NCI-H2171 (cell line): Measurements from ENCODE around the gene AP2B1.
"Not testable (repeated sequence)": the region's sequence is repeated elsewhere in the genome, so short reads cannot be mapped to it uniquely, and the experiment has no call there.

Source experiments
- DNase-seq: peaks from one replicate; lab custom pipeline; 2025; lab: John Stamatoyannopoulos, UW

The AP2B1 gene

DNA sequence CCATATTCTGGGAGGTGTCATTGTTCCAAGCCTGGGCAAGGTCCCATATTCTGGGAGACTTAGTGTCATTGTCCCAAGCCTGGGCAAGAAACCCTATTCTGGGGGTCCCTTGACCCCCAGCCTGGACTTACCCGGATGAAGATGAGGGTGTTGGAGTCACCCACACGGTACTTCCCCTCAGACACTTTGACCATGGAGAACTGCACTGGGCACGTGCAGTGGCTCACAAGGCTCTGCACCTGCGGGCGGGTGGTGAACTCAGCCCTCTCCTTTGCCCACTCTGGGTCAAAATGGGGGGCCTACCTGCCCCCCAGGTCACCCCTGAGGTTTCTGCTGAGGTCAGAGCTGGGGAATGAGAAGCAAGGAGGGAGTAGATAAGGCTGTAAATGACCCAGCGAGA, 161.9 kb downstream of the AP2B1 start:
- DNase-seq, result no peak

DNA sequence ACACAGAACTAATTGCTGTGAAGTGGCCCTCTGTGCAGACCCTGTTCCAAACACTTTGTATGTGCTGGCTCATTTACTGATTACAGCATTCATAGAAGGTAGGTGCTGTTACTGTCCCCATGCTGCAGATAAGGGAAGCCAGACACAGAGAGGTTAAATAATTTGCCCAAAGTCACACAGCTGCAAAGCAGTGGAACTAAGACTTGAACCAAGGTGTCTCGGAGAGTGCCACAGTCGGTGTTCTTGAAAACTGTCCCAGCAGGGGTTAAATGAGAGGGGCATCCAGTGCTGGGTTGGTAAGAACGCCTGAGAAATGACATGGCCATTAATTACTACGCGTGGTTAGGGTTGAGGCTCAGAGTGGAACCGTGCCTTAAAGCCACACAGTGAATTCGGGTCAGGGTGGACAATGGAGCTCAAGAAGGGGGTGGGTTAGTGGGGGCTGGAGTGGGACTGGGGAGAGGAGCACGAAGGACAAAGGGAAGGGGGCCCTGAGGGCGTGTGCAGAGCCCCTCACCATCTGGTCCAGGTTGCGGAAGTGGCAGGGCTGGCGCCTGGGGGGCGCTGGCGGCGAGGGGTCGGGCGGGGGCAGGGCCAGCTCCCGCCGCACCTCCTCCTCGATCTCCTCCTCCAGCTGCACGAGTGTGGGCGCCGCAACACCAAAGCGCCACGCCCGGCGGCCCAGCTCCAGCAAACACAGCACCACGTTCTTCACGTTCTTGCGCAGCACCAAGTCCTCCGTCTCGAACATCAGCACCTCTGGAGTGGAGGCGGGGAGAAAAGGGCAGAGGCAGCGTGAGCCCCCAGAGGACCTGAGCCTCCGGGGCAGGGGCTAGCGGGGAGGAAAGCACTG, 162.7 kb downstream of the AP2B1 start:
- no peak for DNase-seq

DNA sequence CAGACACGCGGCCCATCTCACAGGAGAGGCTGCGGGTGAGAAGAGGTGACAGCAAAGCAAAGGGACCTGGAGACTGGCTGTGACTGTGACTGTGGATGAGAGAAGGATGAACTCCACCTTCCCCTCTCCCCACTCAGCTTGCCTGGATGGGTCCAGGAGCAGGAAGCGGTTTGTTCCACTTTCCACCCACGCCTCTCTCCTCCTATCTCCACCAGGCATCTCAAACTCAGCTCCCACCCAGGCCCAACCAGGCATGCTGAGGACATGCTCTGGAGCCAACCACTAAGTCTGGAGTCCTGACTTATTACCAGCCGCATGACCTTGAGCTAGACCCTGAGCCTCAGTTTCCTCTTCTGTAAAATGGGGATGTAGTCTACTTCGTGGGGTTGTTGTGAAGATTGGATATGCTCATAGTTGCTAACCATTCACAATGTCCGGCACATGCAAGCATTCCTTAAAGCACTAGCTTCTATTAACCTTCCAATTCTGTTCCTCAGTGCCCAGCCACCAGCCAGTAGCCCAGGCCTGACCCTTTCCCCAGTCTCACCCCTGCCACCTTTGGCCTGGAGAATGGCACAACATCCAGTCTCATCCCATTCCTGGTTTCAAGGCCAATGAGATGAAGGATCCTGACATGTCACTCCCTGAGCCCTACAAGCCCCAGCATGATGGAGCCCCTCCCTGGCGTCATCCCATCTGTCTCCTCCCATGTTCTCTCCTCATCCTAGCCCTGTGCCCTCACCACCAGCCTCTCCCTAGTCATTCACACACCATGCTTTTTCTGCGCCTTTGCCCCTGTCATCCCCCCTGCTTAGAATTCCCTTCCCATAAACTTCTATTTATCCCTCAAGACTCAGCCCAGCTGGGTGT, 163.6 kb downstream of the AP2B1 start:
- DNase-seq, result peak; percentile 27

DNA sequence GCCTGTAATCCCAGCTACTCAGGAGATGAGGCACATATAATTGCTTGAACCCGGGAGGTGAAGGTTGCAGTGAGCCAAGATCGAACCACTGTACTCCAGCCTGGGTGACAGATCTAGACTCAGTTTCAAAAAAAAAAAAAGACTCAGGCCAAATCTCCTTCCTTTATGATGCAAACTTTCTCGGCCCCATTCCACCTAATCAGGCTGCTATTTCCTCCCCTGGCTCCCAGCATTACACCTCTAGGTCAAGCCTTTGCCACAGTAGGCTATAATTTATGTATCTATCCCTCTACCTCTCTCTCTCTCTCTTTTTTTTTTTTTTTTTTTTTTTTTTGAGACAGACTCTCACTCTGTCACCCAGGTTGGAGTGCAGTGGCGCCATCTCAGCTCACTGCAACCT, 164.4 kb downstream of the AP2B1 start:
- DNase-seq, result not testable (repeated sequence)

DNA sequence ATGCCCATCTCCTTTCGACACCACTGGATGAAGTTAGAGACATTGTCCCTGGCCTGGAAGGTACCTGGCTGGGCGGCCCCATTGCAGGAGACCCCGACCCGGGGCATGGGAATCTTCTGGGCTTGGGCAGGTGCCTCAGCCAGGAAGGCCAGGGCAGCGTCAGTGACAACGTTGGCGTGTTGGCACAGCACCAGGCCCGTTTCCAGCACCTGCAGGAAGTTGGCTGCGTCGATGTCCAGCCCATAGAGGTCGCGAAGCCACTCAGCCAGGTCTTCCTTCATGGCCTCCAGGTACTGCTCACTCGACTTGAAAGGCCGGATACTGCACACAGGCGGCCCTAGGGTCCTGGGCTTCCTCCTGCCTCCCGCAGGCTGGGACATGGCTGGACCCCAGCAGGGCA, 165.3 kb downstream of the AP2B1 start:
- no peak for DNase-seq

DNA sequence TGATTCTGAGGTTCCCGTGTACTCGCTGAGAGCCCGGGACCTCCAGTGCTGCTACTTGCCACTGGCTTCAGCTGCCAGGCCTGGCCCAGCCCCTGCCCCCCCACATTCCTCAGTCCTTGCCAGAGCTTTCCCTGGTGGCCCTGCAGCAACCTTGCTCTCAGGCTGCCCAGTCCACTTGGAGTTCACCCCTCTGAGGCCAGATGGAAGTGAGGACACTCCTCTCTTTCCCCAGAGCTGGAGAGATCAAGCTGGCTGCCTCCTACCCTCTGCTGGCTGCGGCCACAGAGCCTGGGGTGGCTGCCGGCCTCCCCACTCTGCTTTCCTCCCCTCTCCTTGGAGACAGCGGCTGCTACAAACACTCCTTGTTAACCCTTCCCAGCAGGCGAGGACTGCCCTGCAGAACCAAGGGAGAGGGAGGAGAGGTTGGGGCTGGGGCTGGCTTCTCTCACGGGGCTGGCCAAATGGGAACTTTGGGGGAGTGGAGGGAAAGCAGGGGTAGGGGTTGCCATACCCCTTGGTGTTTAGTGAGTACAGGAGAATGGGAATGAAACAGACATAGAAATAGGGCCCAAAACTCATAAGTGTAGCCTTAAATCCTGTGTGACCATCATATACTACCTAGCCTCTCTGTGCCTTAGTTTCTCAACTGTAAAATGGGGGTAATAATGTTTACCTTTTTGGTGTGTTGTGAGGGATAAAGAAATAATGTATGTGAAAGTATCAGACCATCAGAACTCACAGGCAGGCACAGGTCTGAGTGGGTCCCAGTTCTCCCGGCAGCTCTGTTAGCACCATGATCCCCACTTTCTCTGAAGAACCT, 166.0 kb downstream of the AP2B1 start, which contains the start of gene GAS2L2:
GAS2L2 (minus strand) TSS at position 295 of the 820 bp plus-strand sequence. CDS start 389 bp downstream, outside the sequence.
- no peak for DNase-seq

DNA sequence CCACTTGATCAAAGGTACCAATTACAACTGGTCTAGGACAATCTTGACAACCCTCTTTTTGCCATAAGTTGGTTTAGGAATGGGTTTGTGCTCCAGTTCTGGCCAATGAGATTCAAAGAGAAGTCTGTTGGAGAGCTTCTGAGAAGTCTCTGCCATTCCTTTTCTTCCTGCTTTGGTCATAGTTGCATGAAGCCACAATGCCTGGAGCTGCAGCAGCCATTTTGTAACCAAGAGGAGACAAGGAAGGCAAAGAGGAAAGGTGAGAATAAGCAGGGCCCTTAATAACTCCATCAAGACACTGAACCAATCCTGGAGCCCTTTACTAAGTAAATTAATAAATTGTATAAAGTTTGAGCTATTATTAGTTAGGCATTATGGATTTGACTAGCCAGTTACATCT, 170.1 kb downstream of the AP2B1 start:
- DNase-seq, result no peak

DNA sequence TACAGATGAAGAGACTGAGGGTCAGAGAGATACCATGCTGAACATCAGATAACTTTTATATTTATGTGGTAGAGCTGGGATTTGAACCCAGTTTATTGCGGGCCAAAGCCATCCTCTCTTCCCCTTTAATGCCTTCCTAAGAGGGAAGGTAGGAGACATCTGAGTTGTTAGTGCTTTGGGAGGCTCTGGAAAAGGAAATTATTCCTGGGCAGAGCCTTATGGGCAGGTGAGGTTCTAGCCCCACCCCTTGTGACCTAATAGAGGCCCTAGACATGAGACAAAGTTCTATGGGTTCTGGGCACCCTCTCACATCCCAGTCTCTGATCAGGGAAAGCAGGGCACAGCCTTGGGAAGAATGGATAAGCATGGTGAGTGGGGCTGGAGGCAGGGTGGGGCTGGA, 173.5 kb downstream of the AP2B1 start, which contains the start of gene C17orf50:
C17orf50 (plus strand) TSS at position 301 of the 400 bp plus-strand sequence; CDS start at position 356, 55 bp downstream.
- no peak for DNase-seq

DNA sequence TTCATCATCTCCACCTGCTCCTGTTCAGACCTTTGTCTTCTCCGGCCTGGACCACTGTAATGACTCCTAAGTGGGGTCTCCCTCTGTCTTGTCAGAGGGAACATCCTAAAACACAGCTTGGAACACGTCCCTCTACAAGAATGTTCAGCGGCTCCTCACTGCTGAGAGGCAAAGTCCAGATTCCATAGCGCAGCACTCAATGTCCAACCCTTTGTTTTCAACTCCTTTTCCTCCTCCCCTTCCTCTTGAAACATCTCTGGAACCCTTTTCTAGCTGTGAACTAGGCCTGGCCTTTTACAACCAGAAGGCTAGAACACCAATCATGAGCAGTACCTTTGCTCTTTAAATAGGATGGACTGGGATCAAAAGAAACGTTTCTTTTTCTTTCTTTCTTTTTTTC, 174.5 kb downstream of the AP2B1 start:
- DNase-seq, result no peak

DNA sequence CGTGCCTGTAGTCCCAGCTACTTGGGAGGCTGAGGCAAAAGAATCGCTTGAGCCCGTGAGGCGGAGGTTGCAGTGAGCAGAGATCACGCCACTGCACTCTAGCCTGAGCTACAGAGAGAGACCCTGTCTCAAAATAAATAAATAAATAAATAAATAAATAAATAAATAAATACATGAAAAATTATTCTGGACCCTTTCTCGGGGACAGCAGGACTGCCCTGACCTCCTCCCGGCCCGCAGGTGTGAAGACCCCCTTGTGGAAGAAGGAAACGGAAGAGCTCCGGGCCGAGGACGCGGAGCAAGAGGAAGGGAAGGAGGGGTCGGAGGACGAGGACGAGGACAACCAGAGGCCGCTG, 176.6 kb downstream of the AP2B1 start:
- no peak for DNase-seq

DNA sequence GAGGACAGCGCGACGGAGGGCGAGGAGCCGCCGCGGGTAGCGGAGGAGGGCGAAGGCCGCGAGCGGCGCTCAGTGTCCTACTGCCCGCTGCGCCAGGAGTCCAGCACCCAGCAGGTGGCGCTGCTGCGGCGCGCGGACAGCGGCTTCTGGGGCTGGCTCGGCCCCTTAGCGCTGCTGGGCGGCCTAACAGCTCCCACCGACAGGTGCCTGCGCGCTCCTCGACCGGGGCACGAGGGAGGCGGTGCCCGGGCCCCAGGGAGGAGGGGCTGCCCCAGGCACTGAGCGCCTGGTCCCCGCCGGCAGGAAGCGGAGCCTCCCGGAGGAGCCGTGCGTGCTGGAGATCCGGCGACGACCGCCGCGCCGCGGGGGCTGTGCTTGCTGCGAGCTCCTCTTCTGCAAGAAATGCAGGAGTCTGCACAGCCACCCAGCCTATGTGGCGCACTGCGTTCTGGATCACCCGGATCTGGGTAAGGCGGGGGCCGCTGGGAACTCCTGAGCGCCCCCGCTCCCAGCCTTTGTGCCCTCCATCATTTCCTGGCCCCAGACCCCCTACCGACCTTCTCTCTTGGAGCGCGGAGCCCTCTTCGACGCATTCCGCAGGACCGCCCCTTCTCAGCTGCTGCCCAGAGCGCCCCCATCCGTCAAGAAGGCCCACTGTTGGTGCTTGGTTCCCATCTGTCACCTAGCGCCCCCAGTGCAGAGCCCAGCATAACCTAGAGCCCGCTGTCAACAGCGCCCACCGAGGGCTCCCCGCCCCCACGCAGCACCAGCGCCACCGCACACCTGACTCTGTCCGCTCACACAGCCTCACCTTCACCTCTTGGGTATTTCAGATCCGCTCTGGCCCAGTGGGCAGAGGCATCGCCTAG, 177.2 kb downstream of the AP2B1 start:
- DNase-seq, result peak; percentile 85

DNA sequence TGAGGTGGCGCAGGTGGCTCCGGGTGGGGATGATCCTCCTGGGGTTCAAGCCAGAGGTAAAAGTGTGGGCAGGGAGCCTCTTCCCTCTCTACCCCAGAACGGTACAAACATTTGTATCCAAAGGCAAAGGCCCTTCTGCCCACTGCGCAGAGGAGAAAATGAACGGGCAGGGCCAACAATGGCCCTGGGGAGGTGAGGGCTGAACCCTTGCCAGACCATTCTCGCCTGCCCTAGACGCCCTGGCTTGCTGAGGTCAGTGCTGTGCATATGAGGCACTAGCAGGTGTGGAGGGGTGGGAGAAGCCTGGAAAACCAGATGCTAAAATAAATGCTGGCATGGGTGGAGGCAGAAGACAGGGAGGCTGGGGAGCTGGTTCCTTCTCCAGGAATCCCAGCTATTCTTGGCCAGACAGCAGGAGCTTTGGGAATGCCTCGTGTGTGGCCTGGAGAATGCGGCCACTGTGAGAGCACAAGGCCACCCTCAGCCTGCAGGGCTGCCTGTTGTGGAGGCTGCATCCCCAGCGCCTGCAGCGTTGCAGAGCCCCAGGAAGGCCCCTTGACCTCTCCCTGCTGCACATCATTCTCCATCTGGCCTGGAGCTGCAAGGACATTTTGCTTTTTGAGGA, 178.1 kb downstream of the AP2B1 start:
- DNase-seq, result no peak

DNA sequence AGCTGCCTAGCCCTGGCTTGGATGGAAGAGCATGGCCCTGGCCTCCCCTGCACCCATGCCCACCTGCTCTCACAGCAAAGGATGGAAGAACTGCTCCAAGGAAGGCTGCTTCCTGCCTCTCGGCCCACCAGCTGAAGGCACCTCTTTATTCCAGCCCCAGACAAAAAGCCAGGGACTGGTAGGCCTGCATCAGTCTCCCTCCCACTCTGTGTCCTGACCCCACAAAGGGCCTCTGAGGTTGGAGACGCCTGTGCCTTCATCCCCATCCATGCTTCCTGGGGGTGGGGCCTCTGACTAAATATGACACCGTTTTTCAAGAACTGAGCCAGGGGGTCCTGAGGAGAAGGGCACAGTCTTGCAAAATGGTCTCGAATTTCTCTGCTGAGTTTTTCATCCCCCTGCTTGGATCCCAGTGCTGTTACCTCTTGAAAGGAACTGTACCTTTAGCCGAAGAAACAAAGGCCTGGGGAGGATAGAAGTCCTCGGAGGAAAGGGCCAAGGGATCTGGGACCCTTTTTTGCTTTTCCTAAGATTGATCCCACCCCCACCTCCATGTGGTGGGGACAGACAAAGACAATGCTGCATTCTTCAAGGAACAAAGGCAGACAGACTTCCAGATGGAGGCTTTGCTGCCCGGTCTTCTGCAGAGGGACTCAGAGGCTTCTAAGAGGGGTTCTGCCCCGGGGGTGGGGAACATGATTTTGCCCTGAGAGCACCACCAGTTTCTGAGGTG, 178.8 kb downstream of the AP2B1 start:
- no peak for DNase-seq

DNA sequence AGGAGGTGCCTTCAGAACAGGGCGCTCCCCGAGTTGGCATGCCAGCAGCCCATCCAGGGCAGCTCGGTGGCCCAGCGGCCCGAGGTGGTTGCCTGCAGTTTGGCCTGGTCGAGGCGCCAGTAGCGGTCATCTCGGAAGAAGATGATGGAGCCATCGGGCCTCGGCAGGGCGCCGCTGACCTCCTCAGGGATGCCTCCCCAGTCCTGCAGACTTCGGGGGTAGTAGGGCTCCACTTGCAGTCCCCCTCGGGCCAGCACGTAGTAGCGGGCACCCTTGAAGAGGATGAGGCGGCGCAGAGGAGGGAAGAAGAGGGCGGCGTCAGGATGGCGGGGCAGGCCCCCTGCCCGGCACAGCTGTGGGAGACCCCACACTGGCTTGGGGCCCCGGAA, 179.4 kb downstream of the AP2B1 start:
- DNase-seq, result no peak

DNA sequence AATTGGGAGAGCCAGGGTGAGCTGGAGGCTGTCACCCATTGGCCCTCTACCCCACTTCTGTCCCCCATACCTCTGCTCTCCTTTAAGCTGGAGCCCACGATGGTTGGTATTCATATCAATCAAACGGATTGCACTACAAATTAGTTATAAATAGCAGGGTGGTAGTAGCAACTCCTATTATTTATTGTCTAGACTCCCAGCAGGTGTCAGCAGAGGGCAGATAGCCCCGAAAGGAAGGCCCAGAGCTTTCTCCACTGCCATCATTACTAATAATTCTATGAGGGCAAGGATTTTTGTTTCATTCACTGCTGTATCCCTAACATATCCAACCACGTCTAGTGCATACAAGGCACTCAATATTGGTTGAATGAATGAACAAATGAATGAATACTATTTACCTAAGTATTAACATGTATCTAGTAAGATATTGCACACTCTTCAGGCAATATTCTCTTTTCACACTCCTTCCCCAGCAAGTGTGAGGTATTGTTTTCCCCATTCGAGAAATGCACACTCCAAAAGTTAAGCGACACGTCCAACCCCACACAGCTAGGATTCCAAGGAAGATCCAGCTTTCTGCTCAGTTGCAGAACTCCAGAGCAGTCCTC, 179.9 kb downstream of the AP2B1 start:
- DNase-seq, result peak; percentile 10

DNA sequence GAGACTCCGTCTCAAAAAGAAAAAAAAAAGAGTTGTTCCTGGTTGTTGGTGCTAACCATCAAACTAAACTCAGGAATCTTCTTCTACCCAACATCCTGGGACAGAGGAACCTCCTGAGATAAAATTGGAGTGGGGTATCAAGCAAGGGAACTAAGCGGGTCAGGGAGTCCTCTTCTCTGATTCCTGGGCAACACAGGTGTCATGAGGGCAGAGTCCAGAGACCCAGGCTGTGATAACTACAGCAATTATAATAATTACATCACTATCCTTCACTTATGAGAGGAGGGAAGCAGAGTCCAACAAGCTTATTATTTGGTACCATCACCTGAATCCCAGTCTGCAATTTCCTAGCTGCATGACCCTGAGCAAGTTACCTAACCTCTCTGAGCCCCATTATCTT, 181.7 kb downstream of the AP2B1 start:
- no peak for DNase-seq

DNA sequence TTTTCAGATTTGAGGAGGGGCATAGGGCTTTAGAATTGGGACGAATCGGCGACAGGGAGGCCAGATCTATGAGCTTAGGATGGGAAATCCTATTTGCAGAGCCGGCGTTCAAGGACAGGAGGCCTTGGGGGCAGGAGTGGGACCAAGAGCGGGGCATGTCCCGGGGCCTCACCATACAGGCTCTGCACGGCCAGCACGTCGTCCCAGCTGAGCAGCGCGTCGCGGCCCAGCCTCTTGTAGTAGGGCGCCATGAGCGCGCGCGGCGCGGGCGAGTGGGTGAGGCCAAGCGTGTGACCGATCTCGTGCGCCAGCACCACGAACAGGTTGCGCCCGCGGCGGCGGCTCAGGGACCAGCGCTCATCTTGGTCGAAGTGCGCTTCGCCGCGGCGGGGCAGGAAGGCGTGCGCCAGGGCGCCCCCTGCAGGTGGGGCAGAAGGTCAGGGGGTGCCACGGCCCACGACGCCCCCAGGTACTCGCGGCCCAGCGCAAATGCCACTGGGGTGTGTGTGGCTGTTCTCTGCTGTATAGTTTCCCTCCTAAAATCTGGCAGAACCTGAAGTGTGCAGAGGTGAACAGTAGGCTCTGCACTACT, 182.9 kb downstream of the AP2B1 start:
- no peak for DNase-seq

DNA sequence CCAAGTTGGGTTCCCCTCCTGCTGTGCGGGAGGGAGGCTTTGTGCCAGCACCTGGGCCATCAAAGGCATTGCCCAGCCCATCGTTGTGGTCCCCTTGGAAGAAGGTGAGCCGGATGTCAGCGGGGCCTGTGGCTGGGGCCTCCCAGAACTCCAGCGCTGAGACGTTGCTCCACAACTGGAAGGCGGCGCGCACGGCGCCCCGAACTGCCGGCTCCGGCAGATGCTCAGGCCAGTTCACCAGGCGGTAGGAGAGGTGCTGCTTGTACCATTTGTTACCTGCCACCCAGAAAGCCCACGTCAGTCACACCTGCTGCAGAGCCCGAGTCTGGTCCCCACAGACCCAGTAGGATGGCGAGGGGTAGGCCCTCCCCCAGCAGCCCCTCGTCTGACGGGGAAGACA, 186.0 kb downstream of the AP2B1 start:
- no peak for DNase-seq
